NB4 (cell line): ENCODE results near the gene LIF.

Source experiments
- DNase-seq: peaks from one replicate; pipeline ENCODE4 v3.0.0; 2010; ENCODE audit warnings: low read depth
- H3K4me3 ChIP-seq: one replicate; pipeline ENCODE4 v1.5.1; 2011; ENCODE audit warnings: mild to moderate bottlenecking, low read depth, low read length, moderate library complexity
- CTCF ChIP-seq: IDR thresholded peaks from one replicate; pipeline ENCODE4 v1.5.1; 2012; ENCODE audit warnings: low read depth, low read length
- MAX ChIP-seq: IDR thresholded peaks from 2 replicates; pipeline ENCODE4 v1.6.1; 2011; ENCODE audit warnings: low read depth, low read length
- MYC ChIP-seq: IDR thresholded peaks from 2 replicates; pipeline ENCODE4 v1.6.1; 2011; ENCODE audit warnings: low read depth, low read length
- POLR2A ChIP-seq: IDR thresholded peaks from 2 replicates; pipeline ENCODE4 v1.6.1; 2011; ENCODE audit warnings: mild to moderate bottlenecking; ENCODE audit not compliant: insufficient read length; ENCODE audit errors: extremely low read depth

LIF gene

GRCh38 chr22:30262917-30263741 lies 16.6 kb upstream of the LIF start:
- DNase-seq, result peak; percentile 90
- TF ChIP-seq MYC (peak; percentile 8; the same call in 1 of the 2 replicates), POLR2A (no peak), MAX (peak; percentile 56), CTCF (peak; percentile 86)
- H3K4me3 ChIP-seq, result peak overlapping the region; percentile 41

- no peak for TF ChIP-seq POLR2A
- no peak for DNase-seq
- no peak overlapping the region for H3K4me3 ChIP-seq
Measured at GRCh38 chr22:30262112-30262511, 15.6 kb upstream of the LIF start.

GRCh38 chr22:30261134-30261533 lies 14.6 kb upstream of the LIF start:
- TF ChIP-seq POLR2A (no peak), MYC (no peak), CTCF (no peak), MAX (no peak)
- H3K4me3 ChIP-seq, result no peak overlapping the region
- DNase-seq, result peak; percentile 44

GRCh38 chr22:30260682-30261081 lies 14.1 kb upstream of the LIF start:
- no peak overlapping the region for H3K4me3 ChIP-seq
- no peak for TF ChIP-seq POLR2A
- TF ChIP-seq CTCF, result no peak
- TF ChIP-seq MYC, result no peak
- TF ChIP-seq MAX, result no peak
- no peak for DNase-seq

- TF ChIP-seq CTCF (no peak), MYC (no peak), POLR2A (no peak), MAX (no peak)
- H3K4me3 ChIP-seq, result no peak overlapping the region
- no peak for DNase-seq
Measured at GRCh38 chr22:30260276-30260675, 13.7 kb upstream of the LIF start.

GRCh38 chr22:30254314-30254713 lies 7.8 kb upstream of the LIF start:
- no peak for DNase-seq
- H3K4me3 ChIP-seq, result no peak overlapping the region
- TF ChIP-seq MAX (no peak), POLR2A (no peak), CTCF (no peak), MYC (no peak)
